Mucosa of rectum (tissue), 2 donors: ENCODE results near the gene CD44.

Experiments used
- H3K27ac ChIP-seq, 2 donors: one replicate each; pipeline ENCODE4 v1.7.0; 2013; ENCODE audit warnings: inconsistent platforms in 2 of 2, low read depth in 2 of 2, low read length in 2 of 2
- H3K27me3 ChIP-seq, 2 donors: one replicate each; pipeline ENCODE4 v1.7.0; 2013; ENCODE audit warnings: low read length in 2 of 2; ENCODE audit not compliant: control insufficient read depth in 2 of 2, insufficient read depth in 2 of 2
- H3K36me3 ChIP-seq, 2 donors: one replicate each; pipeline ENCODE4 v1.7.0; 2013; ENCODE audit warnings: low read length in 2 of 2; ENCODE audit not compliant: control insufficient read depth in 2 of 2, insufficient read depth in 2 of 2
- H3K4me1 ChIP-seq, 2 donors: one replicate each; pipeline ENCODE4 v1.7.0; 2013; ENCODE audit warnings: low read length in 2 of 2, mild to moderate bottlenecking in 1 of 2; ENCODE audit not compliant: control insufficient read depth in 2 of 2, insufficient read depth in 2 of 2
- H3K4me3 ChIP-seq, 2 donors: one replicate each; pipeline ENCODE4 v1.7.0; 2013; ENCODE audit warnings: low read length in 2 of 2
- H3K9ac ChIP-seq, 2 donors: one replicate each; pipeline ENCODE4 v1.7.0; 2013; ENCODE audit warnings: low read length in 2 of 2, low read depth in 1 of 2, mild to moderate bottlenecking in 1 of 2
- H3K9me3 ChIP-seq, 2 donors: one replicate each; pipeline ENCODE4 v1.7.0; 2013; ENCODE audit warnings: low read length in 2 of 2; ENCODE audit not compliant: control insufficient read depth in 2 of 2
- donor health status: healthy.
- donor health status: Normal muscosa, but diverticular disease.

CD44 gene

DNA sequence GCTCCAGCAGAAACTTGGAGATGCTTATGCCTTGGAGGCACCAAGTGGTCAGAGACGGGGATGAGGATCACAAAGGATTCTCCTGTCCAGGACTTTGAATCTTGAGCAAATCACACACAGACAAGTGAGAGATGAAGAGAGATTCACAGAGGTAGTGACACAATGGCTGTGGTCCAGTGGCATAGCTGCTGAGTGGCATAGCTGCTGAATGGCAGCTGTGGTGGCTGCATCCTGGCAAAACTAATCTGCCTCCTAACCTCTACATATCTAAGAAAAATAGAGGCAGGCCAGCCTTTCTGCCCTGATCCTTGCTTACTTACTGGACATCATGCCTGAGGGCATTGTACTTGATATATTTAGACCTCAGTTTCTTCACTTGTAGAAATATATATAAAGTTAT, 102.6 kb downstream of the CD44 start:
- Histone ChIP-seq H3K27me3 (no peaks in the 10 kb centered on the region), H3K27ac (no peak overlapping the region), H3K4me1 (no peaks in the 10 kb centered on the region), H3K9me3 (no peaks in the 10 kb centered on the region), H3K4me3 (no peak overlapping the region), H3K36me3 (no peaks in the 10 kb centered on the region), H3K9ac (no peak overlapping the region)

DNA sequence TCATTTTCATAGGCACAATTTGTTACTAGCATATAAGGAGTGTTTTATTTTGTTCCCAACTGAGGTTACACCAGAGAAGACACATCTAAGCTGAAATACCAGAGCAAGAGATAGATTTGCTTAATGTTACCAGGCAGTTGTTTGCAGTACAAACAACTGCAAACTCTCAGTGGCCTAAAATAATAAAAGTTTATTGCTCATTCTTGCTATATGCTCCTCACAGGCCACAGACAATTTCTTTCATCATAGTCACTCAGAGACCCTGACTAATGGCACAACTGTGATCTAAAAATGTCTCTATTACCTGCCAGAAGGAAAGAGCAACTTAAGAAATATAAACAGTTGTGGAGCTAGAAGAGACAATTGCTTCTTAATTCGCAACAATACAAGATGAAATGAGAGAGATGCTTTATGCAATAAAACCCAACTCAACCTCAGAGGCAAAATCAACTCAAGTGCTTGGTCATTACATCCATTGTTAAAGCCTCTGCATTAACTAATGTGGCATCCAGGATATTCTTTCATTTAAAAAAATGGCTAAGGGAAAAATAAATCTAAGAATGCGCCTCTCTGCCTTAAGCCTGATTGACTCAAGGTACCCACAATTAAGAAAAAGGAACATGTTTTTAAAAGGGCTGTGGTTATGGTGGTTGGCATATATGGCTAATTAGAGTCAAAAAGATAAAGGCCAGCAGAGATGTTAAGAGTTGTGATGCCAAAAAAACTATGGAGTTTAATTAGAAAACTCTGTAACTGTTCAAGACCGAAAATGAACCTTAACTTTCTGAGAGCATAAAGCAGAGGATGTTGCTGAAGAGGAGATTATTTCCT, 103.7 kb downstream of the CD44 start:
- no peaks in the 10 kb centered on the region for H3K27me3 ChIP-seq
- no peaks in the 10 kb centered on the region for H3K4me1 ChIP-seq
- no peak overlapping the region for H3K9ac ChIP-seq
- H3K36me3 ChIP-seq, result no peaks in the 10 kb centered on the region
- no peaks in the 10 kb centered on the region for H3K9me3 ChIP-seq
- no peak overlapping the region for H3K27ac ChIP-seq
- H3K4me3 ChIP-seq, result no peak overlapping the region

DNA sequence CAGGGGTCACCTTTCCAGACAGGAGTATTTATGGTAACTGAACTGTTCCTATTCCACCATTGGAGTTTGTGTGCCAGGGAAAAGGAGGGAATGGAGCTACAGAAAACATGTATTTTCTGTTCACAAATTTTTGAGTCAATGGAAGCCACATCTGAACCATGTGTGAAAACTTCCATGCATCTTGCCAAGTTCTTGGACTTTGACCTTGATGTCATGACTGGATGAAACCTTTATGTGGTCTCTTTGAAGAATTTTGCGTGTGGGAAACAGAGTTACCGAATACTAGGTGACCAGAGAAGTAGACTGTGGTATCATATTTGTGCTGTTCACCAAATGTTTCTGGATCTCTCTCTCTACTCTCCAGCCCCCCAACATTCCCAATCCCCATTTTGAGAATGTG, 104.8 kb downstream of the CD44 start:
- no peak overlapping the region for H3K9ac ChIP-seq
- H3K27ac ChIP-seq, result no peak overlapping the region

DNA sequence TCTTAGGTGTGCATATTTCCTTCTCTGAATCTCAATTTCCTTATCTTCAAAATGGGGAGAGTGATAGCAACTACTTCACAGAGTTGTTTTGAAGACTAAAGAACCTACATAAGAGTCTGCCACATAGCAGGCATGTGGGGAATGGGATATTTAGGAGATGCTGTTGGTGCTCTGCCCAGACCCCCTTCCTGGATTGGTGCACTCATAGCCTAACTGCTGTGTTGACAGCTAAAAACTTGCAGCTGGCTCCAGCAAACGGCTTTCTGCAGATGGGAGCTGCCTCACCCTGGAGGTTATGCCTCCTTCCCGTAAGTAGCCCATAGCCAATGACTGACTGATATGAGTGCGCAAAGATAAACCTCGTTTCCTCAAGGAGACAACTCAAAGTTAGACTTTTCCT, 106.1 kb downstream of the CD44 start:
- H3K27me3 ChIP-seq, result no peaks in the 10 kb centered on the region

More for the DNA sequence above, 104.8 kb downstream of the CD44 start:
- H3K9me3 ChIP-seq, result no peaks in the 10 kb centered on the region
- no peaks in the 10 kb centered on the region for H3K4me1 ChIP-seq
- no peak overlapping the region for H3K4me3 ChIP-seq
- H3K36me3 ChIP-seq, result no peaks in the 10 kb centered on the region
- H3K27me3 ChIP-seq, result no peaks in the 10 kb centered on the region

DNA sequence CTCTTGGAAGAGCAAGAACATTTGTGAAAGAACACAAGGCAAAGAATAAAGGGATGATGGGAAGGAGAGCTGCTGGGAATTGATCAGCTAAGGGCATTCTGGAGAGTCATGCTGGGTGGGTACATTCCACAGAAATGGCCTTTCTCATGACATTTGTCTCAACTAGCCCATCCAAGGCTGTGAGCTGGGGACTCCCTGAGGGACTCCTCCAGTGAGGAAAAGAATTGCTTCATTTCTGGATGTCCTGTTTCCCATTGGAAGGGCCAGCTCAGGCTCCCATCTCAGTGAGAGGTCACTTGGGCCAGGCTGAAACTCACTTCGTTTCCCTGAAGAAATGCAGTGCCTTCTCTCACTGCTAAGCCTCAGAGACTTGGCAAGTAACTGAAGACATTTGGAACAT, 106.8 kb downstream of the CD44 start:
- Histone ChIP-seq H3K9me3 (no peaks in the 10 kb centered on the region), H3K9ac (no peak overlapping the region), H3K4me3 (no peak overlapping the region), H3K27ac (no peak overlapping the region), H3K27me3 (no peaks in the 10 kb centered on the region), H3K36me3 (no peaks in the 10 kb centered on the region), H3K4me1 (no peaks in the 10 kb centered on the region)

More for the DNA sequence above, 106.1 kb downstream of the CD44 start:
- Histone ChIP-seq H3K9ac (no peak overlapping the region), H3K27ac (no peak overlapping the region), H3K9me3 (no peaks in the 10 kb centered on the region), H3K4me3 (no peak overlapping the region), H3K36me3 (no peaks in the 10 kb centered on the region), H3K4me1 (no peaks in the 10 kb centered on the region)

DNA sequence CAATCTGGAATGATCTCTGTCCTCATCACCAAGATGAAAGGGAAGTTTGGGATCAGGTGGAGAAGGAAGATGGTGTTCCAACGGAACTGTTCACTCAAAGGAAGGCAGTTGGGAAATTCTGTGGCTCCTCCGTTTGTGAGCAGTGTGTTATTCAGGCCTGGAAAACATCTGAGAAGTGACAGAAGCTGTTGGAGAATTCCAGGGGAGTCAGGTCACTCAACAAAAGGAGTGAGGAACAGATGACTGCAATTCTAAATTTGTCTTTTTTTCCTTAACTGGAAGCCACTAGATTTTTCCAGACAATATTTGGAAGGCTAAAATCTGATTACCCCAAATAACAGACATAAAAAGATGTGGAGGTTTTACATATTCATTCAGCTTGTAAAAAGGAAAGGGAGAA, 107.8 kb downstream of the CD44 start:
- Histone ChIP-seq H3K36me3 (no peaks in the 10 kb centered on the region), H3K9ac (no peak overlapping the region), H3K4me1 (no peaks in the 10 kb centered on the region), H3K27ac (no peak overlapping the region), H3K9me3 (no peaks in the 10 kb centered on the region), H3K27me3 (no peaks in the 10 kb centered on the region), H3K4me3 (no peak overlapping the region)

DNA sequence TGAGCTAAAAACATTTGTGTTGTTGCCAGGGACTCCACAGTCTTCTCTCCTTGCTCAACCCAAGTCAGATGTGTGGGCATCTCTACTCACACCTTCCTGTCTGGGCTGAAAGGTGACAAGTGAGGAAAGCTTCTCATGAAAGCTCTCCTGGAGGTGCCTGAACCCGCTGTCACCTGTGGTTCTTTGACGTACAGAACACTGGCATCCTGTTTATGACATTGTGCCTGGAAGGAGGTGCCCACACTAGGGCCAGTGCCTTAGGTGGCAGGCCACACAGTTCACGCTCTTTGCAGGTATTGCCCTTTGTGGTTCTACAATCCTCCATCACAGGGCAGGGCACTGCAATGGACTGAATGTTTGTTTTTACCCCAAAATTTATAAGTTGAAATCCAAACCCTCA, 108.5 kb downstream of the CD44 start:
- Histone ChIP-seq H3K9me3 (no peaks in the 10 kb centered on the region), H3K4me3 (no peak overlapping the region), H3K27ac (no peak overlapping the region), H3K36me3 (no peaks in the 10 kb centered on the region), H3K9ac (no peak overlapping the region), H3K27me3 (no peaks in the 10 kb centered on the region), H3K4me1 (no peaks in the 10 kb centered on the region)

DNA sequence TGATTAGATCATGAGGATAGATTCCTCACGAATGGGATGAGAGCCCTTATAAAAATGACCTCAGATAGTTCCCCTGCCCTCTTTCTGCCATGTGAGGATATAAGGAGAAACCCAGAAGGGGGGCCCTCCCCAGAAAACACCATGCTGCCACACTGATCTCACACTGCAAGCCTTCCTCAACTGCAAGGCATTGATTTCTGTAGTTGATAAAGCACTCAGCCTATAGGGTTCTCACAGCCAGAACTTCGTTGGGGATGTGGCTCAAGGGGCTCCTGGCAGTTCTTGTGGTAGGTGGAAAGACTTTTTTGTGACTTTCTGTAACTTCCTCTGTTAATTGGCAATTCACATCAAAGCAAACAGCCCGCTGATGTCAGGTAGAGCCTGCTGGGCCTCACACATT, 108.9 kb downstream of the CD44 start:
- Histone ChIP-seq H3K36me3 (no peaks in the 10 kb centered on the region), H3K9me3 (no peaks in the 10 kb centered on the region), H3K4me1 (no peaks in the 10 kb centered on the region), H3K4me3 (no peak overlapping the region), H3K9ac (no peak overlapping the region), H3K27ac (no peak overlapping the region), H3K27me3 (no peaks in the 10 kb centered on the region)

DNA sequence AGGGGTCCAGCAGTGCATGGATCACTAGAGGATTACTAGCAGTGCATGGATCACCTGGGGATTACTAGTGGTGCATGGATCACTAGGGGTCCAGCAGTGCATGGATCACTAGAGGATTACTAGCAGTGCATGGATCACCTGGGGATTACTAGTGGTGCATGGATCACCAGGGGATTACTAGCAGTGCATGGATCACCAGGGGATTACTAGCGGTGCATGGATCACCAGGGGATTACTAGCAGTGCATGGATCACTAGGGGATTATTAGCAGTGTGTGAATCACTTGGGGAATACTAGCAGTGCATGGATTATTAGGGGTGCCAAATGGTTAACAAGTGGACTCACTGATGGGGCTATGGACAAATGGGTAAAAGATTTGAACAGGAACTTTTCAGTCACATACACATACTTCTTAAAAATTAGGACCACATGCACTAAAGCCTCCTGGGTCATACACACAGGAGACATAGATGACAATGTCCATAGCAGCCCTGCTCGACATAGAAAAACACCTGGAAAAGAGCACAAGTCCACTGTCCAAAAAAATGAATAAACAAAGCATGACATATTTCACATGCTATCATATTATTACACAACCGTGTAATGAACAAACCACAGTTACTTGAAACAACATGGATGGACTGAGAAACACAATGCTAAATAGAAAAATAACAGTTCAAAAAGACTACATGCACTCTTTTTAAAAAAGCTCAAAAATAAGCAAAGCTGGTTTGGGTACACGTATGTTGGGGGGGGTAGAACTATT, 109.8 kb downstream of the CD44 start:
- no peaks in the 10 kb centered on the region for H3K27me3 ChIP-seq
- H3K4me1 ChIP-seq, result no peaks in the 10 kb centered on the region
- H3K36me3 ChIP-seq, result no peaks in the 10 kb centered on the region
- no peak overlapping the region for H3K9ac ChIP-seq
- H3K27ac ChIP-seq, result no peak overlapping the region
- H3K4me3 ChIP-seq, result no peak overlapping the region
- H3K9me3 ChIP-seq, result no peaks in the 10 kb centered on the region

DNA sequence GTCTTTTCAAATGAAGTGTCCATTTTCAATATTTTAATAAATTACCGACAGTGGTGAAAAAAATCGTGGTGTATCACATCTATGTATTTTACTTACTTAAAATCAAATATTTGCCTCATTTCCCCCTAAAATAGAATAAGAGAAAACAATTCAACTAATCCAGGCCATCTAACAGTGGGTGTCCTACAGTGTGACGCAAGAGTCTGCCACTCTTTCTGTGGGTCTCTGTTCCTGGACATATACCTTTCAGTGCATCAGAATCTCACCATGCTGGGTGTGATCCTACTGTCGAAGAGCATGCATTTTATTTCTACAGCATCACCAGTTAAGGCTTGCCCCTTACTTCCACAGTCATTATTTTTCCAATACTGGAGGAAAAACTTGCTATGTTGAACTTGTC, 111.2 kb downstream of the CD44 start:
- H3K4me3 ChIP-seq, result no peak overlapping the region
- H3K27me3 ChIP-seq, result no peaks in the 10 kb centered on the region
- no peak overlapping the region for H3K27ac ChIP-seq
- no peaks in the 10 kb centered on the region for H3K4me1 ChIP-seq
- H3K36me3 ChIP-seq, result no peaks in the 10 kb centered on the region
- H3K9ac ChIP-seq, result no peak overlapping the region
- no peaks in the 10 kb centered on the region for H3K9me3 ChIP-seq
